OCI-LY7 (cell line): Measurements from ENCODE around the gene REN. TPM values are rescaled to one million over a fixed set of nuclear protein-coding genes. Genes with fewer than 3 reads are reported as not detected.

ENCODE experiments used
- BruUV-seq: library from RNA; stranded (reverse); fragments of 400-500 nt; replicated peaks from 2 replicates; lab custom pipeline; 2021; lab: Mats Ljungman, UMichigan
- CTCF ChIA-PET: fragments of 300-600 bp; sonication (Branson Sonifier 250); formaldehyde crosslinking; loops from one replicate; lab custom pipeline; 2022; ENCODE audit warnings: antibody characterized with exemption; ENCODE audit not compliant: unreplicated experiment; lab: Charles Lee
- POLR2A ChIA-PET: fragments of 300-600 bp; sonication (Branson Sonifier 250); formaldehyde crosslinking; loops from one replicate; lab custom pipeline; 2022; ENCODE audit warnings: antibody characterized with exemption; lab: Charles Lee
- DNase-seq: peaks from one replicate; pipeline ENCODE4 v3.0.0-alpha.2; 2015; ENCODE audit warnings: low spot score
- H2AFZ ChIP-seq: fragments of 200-600 bp; sonication (generic), shearing (Covaris generic); 2 replicates; pipeline ENCODE4 v1.6.1; 2014; ENCODE audit warnings: mild to moderate bottlenecking, antibody characterized with exemption, low read length, moderate library complexity
- H3K27ac ChIP-seq: fragments of 200-600 bp; sonication (generic); 2 replicates; pipeline ENCODE4 v1.5.1; 2014; ENCODE audit warnings: mixed run types, low read depth, mild to moderate bottlenecking, moderate library complexity, low read length, inconsistent platforms; ENCODE audit not compliant: poor library complexity, severe bottlenecking
- H3K36me3 ChIP-seq: fragments of 200-600 bp; sonication (generic); 2 replicates; pipeline ENCODE4 v1.6.1; 2014; ENCODE audit warnings: mild to moderate bottlenecking, antibody characterized with exemption, low read length, moderate library complexity, mixed read lengths; ENCODE audit not compliant: insufficient read depth
- H3K4me1 ChIP-seq: fragments of 200-600 bp; sonication (generic); 2 replicates; pipeline ENCODE4 v1.5.1; 2014; ENCODE audit warnings: mild to moderate bottlenecking, low read length; ENCODE audit not compliant: insufficient read depth, poor library complexity, severe bottlenecking
- H3K4me2 ChIP-seq: fragments of 200-600 bp; sonication (generic); 2 replicates; pipeline ENCODE4 v1.6.1; 2014; ENCODE audit warnings: mild to moderate bottlenecking, low read length
- H3K4me3 ChIP-seq: fragments of 200-600 bp; sonication (generic); 2 replicates; pipeline ENCODE4 v1.5.1; 2014; ENCODE audit warnings: mild to moderate bottlenecking, low read depth, low read length; ENCODE audit not compliant: poor library complexity, severe bottlenecking
- H3K79me2 ChIP-seq: fragments of 200-600 bp; sonication (generic); 2 replicates; pipeline ENCODE4 v1.6.1; 2016; ENCODE audit warnings: low read depth, mild to moderate bottlenecking, low read length, moderate library complexity, mixed read lengths; ENCODE audit not compliant: insufficient read depth
- H3K9me2 ChIP-seq: fragments of 200-600 bp; sonication (generic); 2 replicates; pipeline ENCODE4 v1.6.1; 2016; ENCODE audit warnings: mild to moderate bottlenecking, low read length, mixed read lengths; ENCODE audit not compliant: insufficient read depth
- H3K9me3 ChIP-seq: fragments of 200-600 bp; sonication (generic); 2 replicates; pipeline ENCODE4 v1.6.1; 2014; ENCODE audit warnings: mild to moderate bottlenecking, mixed run types, low read length, mixed read lengths
- H4K20me1 ChIP-seq: fragments of 200-600 bp; sonication (generic); 2 replicates; pipeline ENCODE4 v1.6.1; 2014; ENCODE audit warnings: mild to moderate bottlenecking, antibody characterized with exemption, low read length, moderate library complexity, mixed read lengths; ENCODE audit not compliant: insufficient read depth
- CTCF ChIP-seq: fragments of 200-600 bp; sonication (generic); conservative IDR thresholded peaks from 2 replicates; pipeline ENCODE4 v1.5.1; 2014; ENCODE audit warnings: mild to moderate bottlenecking, antibody characterized with exemption, low read length, moderate library complexity, mixed read lengths
- EZH2phosphoT487 ChIP-seq: fragments of 200-600 bp; sonication (generic); IDR thresholded peaks from 2 replicates; pipeline ENCODE4 v1.6.1; 2018; ENCODE audit warnings: low read depth, borderline replicate concordance, mild to moderate bottlenecking, mixed run types, antibody characterized with exemption, low read length, moderate library complexity, mixed read lengths
- intact Hi-C: fragments of 100-400 bp; cut with micrococcal nuclease; formaldehyde crosslinking; loops from one replicate; pipeline ENCODE4 v1.10.0; 2022; ENCODE audit not compliant: unreplicated experiment
- total RNA-seq, 2 experiments: library from RNA; depleted of rRNA in 1 of 2; stranded (reverse); fragments of >200 nt in 1 of 2; shearing (Covaris generic) in 1 of 2; gene quantifications; 2 replicates each; pipeline ENCODE4 v1.2.3, GENCODE V29; 2014 to 2022

The REN gene
- total RNA-seq, 2 experiments from 2014 or later = not detected

GRCh38 chr1:204188959-204189639 is 23.0 kb upstream of the REN start:
- TF ChIP-seq CTCF = no peak
- TF ChIP-seq EZH2phosphoT487 = no peak
- Histone ChIP-seq H3K36me3 (no peaks in the 10 kb centered on the region), H2AFZ (no peak overlapping the region), H3K9me3 (no peaks in the 10 kb centered on the region), H3K9me2 (no peaks in the 10 kb centered on the region), H3K4me3 (no peak overlapping the region), H3K79me2 (no peaks in the 10 kb centered on the region), H3K4me1 (no peaks in the 10 kb centered on the region), H3K4me2 (no peak overlapping the region), H3K27ac (no peak overlapping the region), H4K20me1 (no peaks in the 10 kb centered on the region)
- no TSS peak for BruUV-seq
- ChIA-PET CTCF (no interaction called here), POLR2A (no interaction called here)
- intact Hi-C loops = no loop called here
- no peak for DNase-seq

GRCh38 chr1:204186597-204186996 is 20.5 kb upstream of the REN start:
- POLR2A ChIA-PET = no interaction called here
- no peak overlapping the region for H3K4me2 ChIP-seq
- H3K4me1 ChIP-seq = no peaks in the 10 kb centered on the region
- TF ChIP-seq EZH2phosphoT487 (no peak), CTCF (no peak)
- no TSS peak for BruUV-seq
- H3K9me3 ChIP-seq = no peaks in the 10 kb centered on the region
- no peaks in the 10 kb centered on the region for H3K79me2 ChIP-seq
- CTCF ChIA-PET = no interaction called here
- H3K36me3 ChIP-seq = no peaks in the 10 kb centered on the region
- no peaks in the 10 kb centered on the region for H4K20me1 ChIP-seq
- no peak overlapping the region for H3K27ac ChIP-seq
- H3K4me3 ChIP-seq = no peak overlapping the region
- no peak for DNase-seq
- no peak overlapping the region for H2AFZ ChIP-seq
- intact Hi-C loops = no loop called here
- no peaks in the 10 kb centered on the region for H3K9me2 ChIP-seq

- H3K79me2 ChIP-seq = no peaks in the 10 kb centered on the region
- ChIA-PET POLR2A (no interaction called here), CTCF (no interaction called here)
- no peaks in the 10 kb centered on the region for H3K9me3 ChIP-seq
- H3K27ac ChIP-seq = no peak overlapping the region
- no peaks in the 10 kb centered on the region for H3K36me3 ChIP-seq
- H3K4me2 ChIP-seq = no peak overlapping the region
- no peaks in the 10 kb centered on the region for H3K9me2 ChIP-seq
- H3K4me3 ChIP-seq = no peak overlapping the region
- DNase-seq = no peak
- H2AFZ ChIP-seq = no peak overlapping the region
- no peaks in the 10 kb centered on the region for H3K4me1 ChIP-seq
- H4K20me1 ChIP-seq = no peaks in the 10 kb centered on the region
- intact Hi-C loops = no loop called here
- no TSS peak for BruUV-seq
- TF ChIP-seq EZH2phosphoT487 (no peak), CTCF (no peak)
Measured at GRCh38 chr1:204181116-204181515, 15.0 kb upstream of the REN start.
